Liver (tissue), 3 donors: Measurements from ENCODE around the gene PRDM9.
"Not testable (repeated sequence)": the region's sequence is repeated elsewhere in the genome, so short reads cannot be mapped to it uniquely, and the experiment has no call there.

Experiments
- ATF3 ChIP-seq: IDR thresholded peaks from 2 replicates; pipeline ENCODE4 v1.6.1; 2016; ENCODE audit warnings: antibody characterized with exemption
- FOXA2 ChIP-seq: IDR thresholded peaks from 2 replicates; pipeline ENCODE4 v1.6.1; 2016; ENCODE audit warnings: antibody characterized with exemption
- GABPA ChIP-seq, 2 donors: IDR thresholded peaks in 1 of 2; conservative IDR thresholded peaks in 1 of 2; 2 replicates each; pipeline ENCODE4 v1.6.1; 2016; ENCODE audit warnings: antibody characterized with exemption in 2 of 2, mild to moderate bottlenecking in 1 of 2, moderate library complexity in 1 of 2
- JUND ChIP-seq, 2 donors: IDR thresholded peaks; 2 replicates each; pipeline ENCODE4 v1.6.1; 2016; ENCODE audit warnings: antibody characterized with exemption in 2 of 2
- RAD21 ChIP-seq, 2 donors: IDR thresholded peaks; 2 replicates each; pipeline ENCODE4 v1.6.1; 2016; ENCODE audit warnings: antibody characterized with exemption in 2 of 2, mild to moderate bottlenecking in 2 of 2
- RXRA ChIP-seq, 2 donors: IDR thresholded peaks; 2 replicates each; pipeline ENCODE4 v1.6.1; 2017 to 2018; ENCODE audit warnings: antibody characterized with exemption in 2 of 2, mild to moderate bottlenecking in 1 of 2
- SP1 ChIP-seq: IDR thresholded peaks from 2 replicates; pipeline ENCODE4 v1.6.1; 2018; ENCODE audit warnings: antibody characterized with exemption, mild to moderate bottlenecking
- YY1 ChIP-seq: IDR thresholded peaks from 2 replicates; pipeline ENCODE4 v1.6.1; 2016; ENCODE audit warnings: antibody characterized with exemption, mild to moderate bottlenecking
- TF ChIP-seq, protein P1 (sequence below): fragments of 150-350 bp; IDR thresholded peaks from 2 replicates; pipeline ENCODE4 v1.5.1; 2017; ENCODE audit warnings: improper control_type of control experiment, low read depth, low read length; ENCODE audit not compliant: missing input control
- TF ChIP-seq, protein P2 (sequence below): IDR thresholded peaks from 2 replicates; pipeline ENCODE4 v1.6.1; 2016; ENCODE audit warnings: antibody characterized with exemption
- TF ChIP-seq, protein P3 (sequence below): IDR thresholded peaks from 2 replicates; pipeline ENCODE4 v1.6.1; 2016; ENCODE audit warnings: antibody characterized with exemption, mild to moderate bottlenecking
- donor health status: healthy.
- donor health status: healthy.

- TF ChIP-seq, protein P1, sequence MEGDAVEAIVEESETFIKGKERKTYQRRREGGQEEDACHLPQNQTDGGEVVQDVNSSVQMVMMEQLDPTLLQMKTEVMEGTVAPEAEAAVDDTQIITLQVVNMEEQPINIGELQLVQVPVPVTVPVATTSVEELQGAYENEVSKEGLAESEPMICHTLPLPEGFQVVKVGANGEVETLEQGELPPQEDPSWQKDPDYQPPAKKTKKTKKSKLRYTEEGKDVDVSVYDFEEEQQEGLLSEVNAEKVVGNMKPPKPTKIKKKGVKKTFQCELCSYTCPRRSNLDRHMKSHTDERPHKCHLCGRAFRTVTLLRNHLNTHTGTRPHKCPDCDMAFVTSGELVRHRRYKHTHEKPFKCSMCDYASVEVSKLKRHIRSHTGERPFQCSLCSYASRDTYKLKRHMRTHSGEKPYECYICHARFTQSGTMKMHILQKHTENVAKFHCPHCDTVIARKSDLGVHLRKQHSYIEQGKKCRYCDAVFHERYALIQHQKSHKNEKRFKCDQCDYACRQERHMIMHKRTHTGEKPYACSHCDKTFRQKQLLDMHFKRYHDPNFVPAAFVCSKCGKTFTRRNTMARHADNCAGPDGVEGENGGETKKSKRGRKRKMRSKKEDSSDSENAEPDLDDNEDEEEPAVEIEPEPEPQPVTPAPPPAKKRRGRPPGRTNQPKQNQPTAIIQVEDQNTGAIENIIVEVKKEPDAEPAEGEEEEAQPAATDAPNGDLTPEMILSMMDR: not testable (repeated sequence)
- not testable (repeated sequence) for TF ChIP-seq JUND (IDR thresholded peaks at IDR 0.05); GABPA (IDR thresholded peaks at IDR 0.05 in 1 of 2, conservative IDR thresholded peaks at IDR 0.05 in 1 of 2); SP1; YY1; FOXA2; RAD21 (IDR thresholded peaks at IDR 0.05); ATF3; RXRA (IDR thresholded peaks at IDR 0.05)
- TF ChIP-seq, protein P2, sequence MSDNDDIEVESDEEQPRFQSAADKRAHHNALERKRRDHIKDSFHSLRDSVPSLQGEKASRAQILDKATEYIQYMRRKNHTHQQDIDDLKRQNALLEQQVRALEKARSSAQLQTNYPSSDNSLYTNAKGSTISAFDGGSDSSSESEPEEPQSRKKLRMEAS: not testable (repeated sequence)
- TF ChIP-seq, protein P3, sequence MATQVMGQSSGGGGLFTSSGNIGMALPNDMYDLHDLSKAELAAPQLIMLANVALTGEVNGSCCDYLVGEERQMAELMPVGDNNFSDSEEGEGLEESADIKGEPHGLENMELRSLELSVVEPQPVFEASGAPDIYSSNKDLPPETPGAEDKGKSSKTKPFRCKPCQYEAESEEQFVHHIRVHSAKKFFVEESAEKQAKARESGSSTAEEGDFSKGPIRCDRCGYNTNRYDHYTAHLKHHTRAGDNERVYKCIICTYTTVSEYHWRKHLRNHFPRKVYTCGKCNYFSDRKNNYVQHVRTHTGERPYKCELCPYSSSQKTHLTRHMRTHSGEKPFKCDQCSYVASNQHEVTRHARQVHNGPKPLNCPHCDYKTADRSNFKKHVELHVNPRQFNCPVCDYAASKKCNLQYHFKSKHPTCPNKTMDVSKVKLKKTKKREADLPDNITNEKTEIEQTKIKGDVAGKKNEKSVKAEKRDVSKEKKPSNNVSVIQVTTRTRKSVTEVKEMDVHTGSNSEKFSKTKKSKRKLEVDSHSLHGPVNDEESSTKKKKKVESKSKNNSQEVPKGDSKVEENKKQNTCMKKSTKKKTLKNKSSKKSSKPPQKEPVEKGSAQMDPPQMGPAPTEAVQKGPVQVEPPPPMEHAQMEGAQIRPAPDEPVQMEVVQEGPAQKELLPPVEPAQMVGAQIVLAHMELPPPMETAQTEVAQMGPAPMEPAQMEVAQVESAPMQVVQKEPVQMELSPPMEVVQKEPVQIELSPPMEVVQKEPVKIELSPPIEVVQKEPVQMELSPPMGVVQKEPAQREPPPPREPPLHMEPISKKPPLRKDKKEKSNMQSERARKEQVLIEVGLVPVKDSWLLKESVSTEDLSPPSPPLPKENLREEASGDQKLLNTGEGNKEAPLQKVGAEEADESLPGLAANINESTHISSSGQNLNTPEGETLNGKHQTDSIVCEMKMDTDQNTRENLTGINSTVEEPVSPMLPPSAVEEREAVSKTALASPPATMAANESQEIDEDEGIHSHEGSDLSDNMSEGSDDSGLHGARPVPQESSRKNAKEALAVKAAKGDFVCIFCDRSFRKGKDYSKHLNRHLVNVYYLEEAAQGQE: not testable (repeated sequence)
Measured at GRCh38 chr5:23527216-23527920, 20.0 kb downstream of the PRDM9 start.
